OCI-LY1 (cell line): ENCODE data around the gene ARHGAP18.

Experiments
- H2AFZ ChIP-seq: fragments of 200-600 bp; sonication (generic), shearing (Covaris generic); 2 replicates; pipeline ENCODE4 v1.6.0; 2014; ENCODE audit warnings: antibody characterized with exemption, mild to moderate bottlenecking, low read length
- H3F3A ChIP-seq: fragments of 200-600 bp; sonication (generic), shearing (Covaris generic); 2 replicates; pipeline ENCODE4 v1.6.0; 2014; ENCODE audit warnings: mild to moderate bottlenecking, antibody characterized with exemption, low read length, moderate library complexity; ENCODE audit not compliant: insufficient read depth
- H3K27ac ChIP-seq: fragments of 200-600 bp; sonication (generic); 2 replicates; pipeline ENCODE4 v1.5.1; 2014; ENCODE audit warnings: low read length, mixed run types, mild to moderate bottlenecking, low read depth; ENCODE audit not compliant: poor library complexity, severe bottlenecking
- H3K27me3 ChIP-seq: fragments of 200-600 bp; sonication (generic); 2 replicates; pipeline ENCODE4 v1.6.0; 2014; ENCODE audit warnings: antibody characterized with exemption, mild to moderate bottlenecking, low read length, moderate library complexity; ENCODE audit not compliant: insufficient read depth
- H3K36me3 ChIP-seq: fragments of 200-600 bp; sonication (generic); 2 replicates; pipeline ENCODE4 v1.6.1; 2014; ENCODE audit warnings: mild to moderate bottlenecking, antibody characterized with exemption, low read length, moderate library complexity, mixed read lengths; ENCODE audit not compliant: insufficient read depth
- H3K4me1 ChIP-seq: fragments of 200-600 bp; sonication (generic); 2 replicates; pipeline ENCODE4 v1.5.1; 2014; ENCODE audit warnings: mild to moderate bottlenecking, low read length, moderate library complexity; ENCODE audit not compliant: insufficient read depth, severe bottlenecking
- H3K4me2 ChIP-seq: fragments of 200-600 bp; sonication (generic), shearing (Covaris generic); 2 replicates; pipeline ENCODE4 v1.6.1; 2014; ENCODE audit warnings: low read length
- H3K4me3 ChIP-seq: fragments of 200-600 bp; sonication (generic); 2 replicates; pipeline ENCODE4 v1.5.1; 2014; ENCODE audit warnings: low read length, low read depth, mild to moderate bottlenecking, mixed read lengths; ENCODE audit not compliant: poor library complexity, severe bottlenecking
- H3K79me2 ChIP-seq: fragments of 200-600 bp; shearing (Covaris generic); 2 replicates; pipeline ENCODE4 v1.6.1; 2016; ENCODE audit warnings: mixed run types, low read length, mixed read lengths; ENCODE audit not compliant: insufficient read depth
- H3K9ac ChIP-seq: fragments of 200-600 bp; sonication (generic), shearing (Covaris generic); 2 replicates; pipeline ENCODE4 v1.6.1; 2014; ENCODE audit warnings: mild to moderate bottlenecking, low read length, mixed read lengths
- H3K9me2 ChIP-seq: fragments of 200-600 bp; sonication (generic), shearing (Covaris generic); 2 replicates; pipeline ENCODE4 v1.6.1; 2014; ENCODE audit warnings: low read depth, mild to moderate bottlenecking, low read length, mixed read lengths
- H3K9me3 ChIP-seq: fragments of 200-600 bp; shearing (Covaris generic); 2 replicates; pipeline ENCODE4 v1.6.1; 2014; ENCODE audit warnings: low read length, mixed read lengths
- H4K20me1 ChIP-seq: fragments of 200-600 bp; sonication (generic), shearing (Covaris generic); 2 replicates; pipeline ENCODE4 v1.6.0; 2016; ENCODE audit warnings: mild to moderate bottlenecking, low read length; ENCODE audit not compliant: insufficient read depth
- CTCF ChIP-seq: fragments of 200-600 bp; sonication (generic), shearing (Covaris generic); IDR thresholded peaks from 2 replicates; pipeline ENCODE4 v1.5.1; 2017; ENCODE audit warnings: mild to moderate bottlenecking, antibody characterized with exemption, low read length, moderate library complexity, mixed read lengths
- EZH2 ChIP-seq: fragments of 200-600 bp; sonication (generic), shearing (Covaris generic); IDR thresholded peaks from 2 replicates; pipeline ENCODE4 v1.8.0; 2017; ENCODE audit warnings: borderline replicate concordance, mixed run types, mild to moderate bottlenecking, antibody characterized with exemption, low read length, moderate library complexity, mixed read lengths

ARHGAP18 gene

DNA sequence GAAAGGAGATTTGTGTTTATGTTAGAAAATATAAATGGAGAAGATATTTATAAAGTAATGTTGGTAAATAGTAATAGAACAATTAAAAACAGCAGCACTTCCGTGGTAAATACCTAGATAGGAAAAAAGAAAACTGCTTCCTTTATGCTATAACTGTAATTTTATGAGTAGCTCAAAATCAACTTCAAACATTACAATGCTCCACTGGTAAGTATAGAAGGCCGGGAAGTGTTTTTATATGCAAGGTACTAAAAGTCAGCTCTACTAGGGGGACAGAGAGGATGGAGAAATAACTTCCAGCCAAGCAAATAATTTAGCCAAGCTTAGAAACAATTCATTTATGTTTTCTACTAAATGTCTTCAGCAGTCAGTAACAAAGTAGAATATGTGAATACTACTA, 56.7 kb downstream of the ARHGAP18 start:
- Histone ChIP-seq H3K4me2 (no peak overlapping the region), H3K9me2 (no peaks in the 10 kb centered on the region), H3K27me3 (no peaks in the 10 kb centered on the region), H3F3A (no peaks in the 10 kb centered on the region), H4K20me1 (no peaks in the 10 kb centered on the region), H3K79me2 (no peaks in the 10 kb centered on the region), H3K4me3 (no peak overlapping the region), H3K9ac (no peak overlapping the region), H3K36me3 (no peaks in the 10 kb centered on the region), H2AFZ (no peak overlapping the region), H3K4me1 (no peaks in the 10 kb centered on the region), H3K27ac (no peak overlapping the region), H3K9me3 (no peaks in the 10 kb centered on the region)
- TF ChIP-seq EZH2, result no peak
- TF ChIP-seq CTCF, result no peak

GRCh38 chr6:129651291-129651691, 58.7 kb downstream of the ARHGAP18 start:
- no peaks in the 10 kb centered on the region for H3F3A ChIP-seq
- TF ChIP-seq EZH2 (no peak), CTCF (no peak)
- no peak overlapping the region for H3K4me3 ChIP-seq
- H3K4me2 ChIP-seq, result no peak overlapping the region
- H3K9me3 ChIP-seq, result no peaks in the 10 kb centered on the region
- H3K27me3 ChIP-seq, result no peaks in the 10 kb centered on the region
- no peaks in the 10 kb centered on the region for H4K20me1 ChIP-seq
- H3K79me2 ChIP-seq, result no peaks in the 10 kb centered on the region
- H3K9ac ChIP-seq, result no peak overlapping the region
- H3K4me1 ChIP-seq, result peaks cover 6% of the 10 kb centered on the region
- no peak overlapping the region for H2AFZ ChIP-seq
- no peak overlapping the region for H3K27ac ChIP-seq
- no peaks in the 10 kb centered on the region for H3K9me2 ChIP-seq
- no peaks in the 10 kb centered on the region for H3K36me3 ChIP-seq

DNA sequence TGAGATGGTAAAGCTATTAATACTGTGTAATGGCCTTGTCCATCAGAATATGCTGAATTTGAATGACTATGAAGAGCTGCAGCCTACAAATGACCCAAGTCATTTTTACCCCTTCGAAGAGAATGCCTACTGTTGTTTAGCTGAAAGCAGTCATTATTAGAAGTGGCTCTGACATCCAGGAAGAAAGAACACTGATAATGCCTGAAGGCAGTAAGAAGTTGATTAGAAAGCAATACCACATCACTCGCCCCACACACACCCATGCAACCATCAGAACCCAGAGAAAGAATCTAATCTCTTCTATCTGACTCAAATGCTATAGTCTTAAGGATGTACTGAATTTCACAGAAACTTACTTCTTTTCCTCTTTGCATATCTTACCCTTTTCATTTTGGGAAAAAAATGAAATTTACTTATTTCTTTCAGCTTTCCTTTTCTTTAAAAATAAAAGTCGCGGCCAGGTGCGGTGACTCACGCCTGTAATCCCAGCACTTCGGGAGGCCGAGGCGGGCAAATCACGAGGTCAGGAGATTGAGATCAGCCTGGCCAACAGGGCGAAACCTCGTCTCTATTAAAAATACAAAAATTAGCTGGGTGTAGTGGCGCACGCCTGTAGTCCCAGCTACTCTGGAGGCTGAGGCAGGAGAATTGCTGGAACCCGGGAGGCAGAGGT, 61.0 kb downstream of the ARHGAP18 start:
- H3K9me2 ChIP-seq, result no peaks in the 10 kb centered on the region
- no peak for TF ChIP-seq CTCF
- no peak for TF ChIP-seq EZH2
- H3K27me3 ChIP-seq, result no peaks in the 10 kb centered on the region
- no peak overlapping the region for H3K27ac ChIP-seq
- no peaks in the 10 kb centered on the region for H4K20me1 ChIP-seq
- H3K4me2 ChIP-seq, result no peak overlapping the region
- H3K9me3 ChIP-seq, result no peaks in the 10 kb centered on the region
- H3K79me2 ChIP-seq, result no peaks in the 10 kb centered on the region
- no peak overlapping the region for H2AFZ ChIP-seq
- H3K4me1 ChIP-seq, result peaks cover 21% of the 10 kb centered on the region
- no peak overlapping the region for H3K9ac ChIP-seq
- H3F3A ChIP-seq, result no peaks in the 10 kb centered on the region
- no peak overlapping the region for H3K4me3 ChIP-seq
- no peaks in the 10 kb centered on the region for H3K36me3 ChIP-seq
